ENCODE measurements around the gene SUPT20HL1.

DNA sequence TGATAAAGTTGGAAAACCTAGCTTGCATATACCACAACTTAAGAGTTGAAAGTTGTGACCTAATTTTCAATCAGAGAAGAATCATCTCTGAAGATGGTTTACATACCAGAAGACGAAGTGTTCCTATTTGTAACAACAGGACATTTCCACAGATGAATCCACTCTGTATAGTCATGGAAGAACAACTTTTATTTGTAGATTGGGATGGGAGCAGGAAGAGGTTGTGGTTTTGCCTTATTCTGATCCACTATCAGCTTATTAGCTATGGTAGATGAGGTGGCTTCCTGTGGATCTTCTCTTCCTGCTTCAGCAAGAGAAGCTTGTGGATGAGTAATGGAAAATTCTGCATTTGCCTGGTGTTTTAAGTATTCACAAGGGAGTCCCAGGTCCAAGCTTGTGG is 18.6 kb upstream of the SUPT20HL1 start:
- TF ChIP-seq, protein P1, sequence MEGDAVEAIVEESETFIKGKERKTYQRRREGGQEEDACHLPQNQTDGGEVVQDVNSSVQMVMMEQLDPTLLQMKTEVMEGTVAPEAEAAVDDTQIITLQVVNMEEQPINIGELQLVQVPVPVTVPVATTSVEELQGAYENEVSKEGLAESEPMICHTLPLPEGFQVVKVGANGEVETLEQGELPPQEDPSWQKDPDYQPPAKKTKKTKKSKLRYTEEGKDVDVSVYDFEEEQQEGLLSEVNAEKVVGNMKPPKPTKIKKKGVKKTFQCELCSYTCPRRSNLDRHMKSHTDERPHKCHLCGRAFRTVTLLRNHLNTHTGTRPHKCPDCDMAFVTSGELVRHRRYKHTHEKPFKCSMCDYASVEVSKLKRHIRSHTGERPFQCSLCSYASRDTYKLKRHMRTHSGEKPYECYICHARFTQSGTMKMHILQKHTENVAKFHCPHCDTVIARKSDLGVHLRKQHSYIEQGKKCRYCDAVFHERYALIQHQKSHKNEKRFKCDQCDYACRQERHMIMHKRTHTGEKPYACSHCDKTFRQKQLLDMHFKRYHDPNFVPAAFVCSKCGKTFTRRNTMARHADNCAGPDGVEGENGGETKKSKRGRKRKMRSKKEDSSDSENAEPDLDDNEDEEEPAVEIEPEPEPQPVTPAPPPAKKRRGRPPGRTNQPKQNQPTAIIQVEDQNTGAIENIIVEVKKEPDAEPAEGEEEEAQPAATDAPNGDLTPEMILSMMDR (IDR thresholded peaks at IDR 0.05 in 8 of 11, conservative IDR thresholded peaks at IDR 0.05 in 3 of 11): no peak
- TF ChIP-seq POLR2AphosphoS5 (IDR thresholded peaks at IDR 0.05) (no peak), POLR2A (IDR thresholded peaks at IDR 0.05) (no peak)

All from spleen (tissue), 7 donors.